H9 (cell line): Measurements from ENCODE around the gene MUC16. TPM values are rescaled to one million over a fixed set of nuclear protein-coding genes. Genes with fewer than 3 reads are reported as not detected.

ENCODE experiments used
- DNase-seq: peaks from one replicate; pipeline ENCODE4 v3.0.0-alpha.2; 2017
- H2AFZ ChIP-seq: one replicate; pipeline ENCODE4 v1.6.1; 2013; ENCODE audit warnings: mild to moderate bottlenecking, low read length, control low read depth, moderate library complexity
- H2AK5ac ChIP-seq: 2 replicates; pipeline ENCODE4 v1.6.1; 2013; ENCODE audit warnings: low read length, control low read depth, mixed read lengths; ENCODE audit not compliant: insufficient read length
- H2BK120ac ChIP-seq: one replicate; pipeline ENCODE4 v1.6.1; 2013; ENCODE audit warnings: low read depth, mild to moderate bottlenecking, low read length, control low read depth, inconsistent platforms; ENCODE audit not compliant: poor library complexity, severe bottlenecking
- H2BK12ac ChIP-seq: 2 replicates; pipeline ENCODE4 v1.6.1; 2013; ENCODE audit warnings: low read length, control low read depth, mixed read lengths, low read depth; ENCODE audit not compliant: insufficient read length
- H2BK15ac ChIP-seq: 2 replicates; pipeline ENCODE4 v1.6.1; 2013; ENCODE audit warnings: low read depth, low read length, control low read depth
- H2BK20ac ChIP-seq: one replicate; pipeline ENCODE4 v1.6.1; 2013; ENCODE audit warnings: low read depth, mild to moderate bottlenecking, low read length, control low read depth, inconsistent platforms; ENCODE audit not compliant: poor library complexity, severe bottlenecking
- H2BK5ac ChIP-seq: 2 replicates; pipeline ENCODE4 v1.6.1; 2013; ENCODE audit warnings: low read length, control low read depth, mixed read lengths; ENCODE audit not compliant: insufficient read length
- H3K14ac ChIP-seq: 2 replicates; pipeline ENCODE4 v1.6.1; 2013; ENCODE audit warnings: low read length, control low read depth; ENCODE audit not compliant: insufficient read depth
- H3K18ac ChIP-seq: 2 replicates; pipeline ENCODE4 v1.6.1; 2013; ENCODE audit warnings: low read depth, mild to moderate bottlenecking, mixed read lengths, low read length, control low read depth; ENCODE audit not compliant: insufficient read length
- H3K23ac ChIP-seq: 2 replicates; pipeline ENCODE4 v1.6.1; 2013; ENCODE audit warnings: low read length, control low read depth, mixed read lengths, low read depth; ENCODE audit not compliant: insufficient read length
- H3K23me2 ChIP-seq: 2 replicates; pipeline ENCODE4 v1.6.1; 2013; ENCODE audit warnings: low read depth, mild to moderate bottlenecking, mixed read lengths, low read length, control low read depth; ENCODE audit not compliant: insufficient read length, poor library complexity, severe bottlenecking
- H3K27ac ChIP-seq: 2 replicates; pipeline ENCODE4 v1.5.1; 2013; ENCODE audit warnings: low read length, control low read depth, mixed read lengths, low read depth; ENCODE audit not compliant: insufficient read length
- H3K27me3 ChIP-seq: 2 replicates; pipeline ENCODE4 v1.6.1; 2013; ENCODE audit warnings: low read length, control low read depth, inconsistent platforms; ENCODE audit not compliant: insufficient read depth
- H3K4ac ChIP-seq: 2 replicates; pipeline ENCODE4 v1.6.1; 2013; ENCODE audit warnings: low read depth, mild to moderate bottlenecking, control low read depth, inconsistent platforms, low read length, moderate library complexity
- H3K4me1 ChIP-seq: 2 replicates; pipeline ENCODE4 v1.6.1; 2013; ENCODE audit warnings: low read length, control low read depth, inconsistent platforms; ENCODE audit not compliant: insufficient read depth
- H3K4me2 ChIP-seq: 2 replicates; pipeline ENCODE4 v1.6.1; 2013; ENCODE audit warnings: low read length, control low read depth, mixed read lengths; ENCODE audit not compliant: insufficient read length, insufficient read depth
- H3K56ac ChIP-seq: 2 replicates; pipeline ENCODE4 v1.6.1; 2013; ENCODE audit warnings: low read depth, mild to moderate bottlenecking, mixed read lengths, low read length, control low read depth; ENCODE audit not compliant: insufficient read length
- H3K79me1 ChIP-seq: 2 replicates; pipeline ENCODE4 v1.6.1; 2013; ENCODE audit warnings: low read depth, mild to moderate bottlenecking, moderate library complexity, low read length, control low read depth, inconsistent platforms; ENCODE audit not compliant: insufficient read depth, poor library complexity, severe bottlenecking
- H3K79me2 ChIP-seq: 2 replicates; pipeline ENCODE4 v1.6.1; 2013; ENCODE audit warnings: low read length, control low read depth, inconsistent platforms; ENCODE audit not compliant: insufficient read depth
- H3K9ac ChIP-seq: 2 replicates; pipeline ENCODE4 v1.6.1; 2013; ENCODE audit warnings: low read length, control low read depth, mixed read lengths; ENCODE audit not compliant: insufficient read length; ENCODE audit errors: extremely low read depth
- H3K9me3 ChIP-seq: one replicate; pipeline ENCODE4 v1.6.1; 2013; ENCODE audit warnings: low read depth, low read length, inconsistent platforms; ENCODE audit not compliant: control insufficient read depth
- H3T11ph ChIP-seq: one replicate; pipeline ENCODE4 v1.6.1; 2013; ENCODE audit warnings: mild to moderate bottlenecking, low read length, control low read depth, inconsistent platforms
- H4K20me1 ChIP-seq: one replicate; pipeline ENCODE4 v1.6.1; 2013; ENCODE audit not compliant: control insufficient read depth, insufficient read length, insufficient read depth
- H4K5ac ChIP-seq: 2 replicates; pipeline ENCODE4 v1.6.1; 2013; ENCODE audit warnings: low read depth, mild to moderate bottlenecking, mixed read lengths, low read length, control low read depth; ENCODE audit not compliant: insufficient read length
- H4K8ac ChIP-seq: replicated peaks from 2 replicates; pipeline ENCODE4 v1.6.1; 2013; ENCODE audit warnings: low read length, control low read depth, mixed read lengths, low read depth; ENCODE audit not compliant: insufficient read length
- H4K91ac ChIP-seq: 2 replicates; pipeline ENCODE4 v1.6.1; 2013; ENCODE audit warnings: low read depth, mild to moderate bottlenecking, moderate library complexity, mixed read lengths, low read length, control low read depth; ENCODE audit not compliant: insufficient read length
- H3K27ac Mint-ChIP-seq, 3 experiments: 2 replicates in 2 of 3; 3 replicates in 1 of 3; pipeline ENCODE4 v1.8.0; 2020 to 2021; ENCODE audit warnings: mixed read lengths in 3 of 3, mild to moderate bottlenecking in 1 of 3, moderate library complexity in 1 of 3
- H3K27me3 Mint-ChIP-seq: 2 replicates; pipeline ENCODE4 v1.8.0; 2021; ENCODE audit warnings: low read depth, mild to moderate bottlenecking, moderate library complexity, mixed read lengths
- H3K36me3 Mint-ChIP-seq, 3 experiments: 2 replicates in 2 of 3; 3 replicates in 1 of 3; pipeline ENCODE4 v1.8.0; 2020 to 2021; ENCODE audit warnings: low read depth in 3 of 3, mixed read lengths in 3 of 3; ENCODE audit not compliant: insufficient read depth in 1 of 3
- H3K4me1 Mint-ChIP-seq, 2 experiments: 2 replicates each; pipeline ENCODE4 v1.8.0; 2020; ENCODE audit warnings: mixed read lengths in 2 of 2
- H3K4me3 Mint-ChIP-seq, 2 experiments: 2 replicates in 1 of 2; 3 replicates in 1 of 2; pipeline ENCODE4 v1.8.0; 2020 to 2021; ENCODE audit warnings: mild to moderate bottlenecking in 2 of 2, mixed read lengths in 2 of 2, moderate library complexity in 1 of 2
- H3K9me3 Mint-ChIP-seq, 2 experiments: 2 replicates in 1 of 2; 3 replicates in 1 of 2; pipeline ENCODE4 v1.8.0; 2020; ENCODE audit warnings: mild to moderate bottlenecking in 2 of 2, mixed read lengths in 2 of 2, moderate library complexity in 1 of 2
- WGBS: extraction: QIAGEN DNeasy Blood & Tissue Kit; methylation state at CpG from one replicate; pipeline ENCODE4 v1.1.7; 2013; ENCODE audit warnings: missing lambda C conversion rate, low lambda C conversion rate, mixed read lengths; ENCODE audit not compliant: insufficient read length; ENCODE audit errors: extremely low coverage; 5-methylcytosine and 5-hydroxymethylcytosine counted together
- total RNA-seq: library from RNA; stranded (reverse); gene quantifications from 2 replicates; pipeline ENCODE4 v1.2.1, GENCODE V29; 2021
- TF ChIP-seq, protein P1 (sequence below): fragments of 200-600 bp; sonication (generic); conservative IDR thresholded peaks from 3 replicates; pipeline ENCODE4 v1.8.0; 2021; ENCODE audit warnings: antibody characterized with exemption, mild to moderate bottlenecking

Gene MUC16
- total RNA-seq, 1 experiment from 2014 or later: 0.22 TPM

DNA sequence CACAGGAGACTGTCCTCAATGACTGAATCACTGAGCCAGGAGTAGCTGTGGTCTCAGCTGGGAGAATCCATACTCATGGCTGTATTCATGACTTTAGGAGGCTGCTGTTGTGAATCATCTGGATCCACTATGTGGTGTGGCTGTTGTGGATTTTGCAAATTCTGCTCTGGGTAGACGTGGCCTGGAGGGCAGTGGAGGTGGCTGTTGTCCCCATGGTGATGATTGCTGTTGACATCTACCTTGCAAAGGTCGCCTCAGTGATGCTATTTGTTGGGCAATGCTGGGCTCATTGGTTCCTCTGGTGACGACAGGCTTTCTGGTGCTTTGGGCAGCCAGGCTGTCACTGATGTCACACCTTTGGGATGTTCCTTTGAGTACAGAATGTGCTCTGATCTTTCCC, 23.9 kb downstream of the MUC16 start:
- H4K91ac ChIP-seq: no peak overlapping the region
- H4K8ac ChIP-seq: no peak overlapping the region
- no peak overlapping the region for H2AK5ac ChIP-seq
- no peak overlapping the region for H3K18ac ChIP-seq
- no peak overlapping the region for H4K5ac ChIP-seq
- no peaks in the 10 kb centered on the region for H3K79me2 ChIP-seq
- TF ChIP-seq, protein P1, sequence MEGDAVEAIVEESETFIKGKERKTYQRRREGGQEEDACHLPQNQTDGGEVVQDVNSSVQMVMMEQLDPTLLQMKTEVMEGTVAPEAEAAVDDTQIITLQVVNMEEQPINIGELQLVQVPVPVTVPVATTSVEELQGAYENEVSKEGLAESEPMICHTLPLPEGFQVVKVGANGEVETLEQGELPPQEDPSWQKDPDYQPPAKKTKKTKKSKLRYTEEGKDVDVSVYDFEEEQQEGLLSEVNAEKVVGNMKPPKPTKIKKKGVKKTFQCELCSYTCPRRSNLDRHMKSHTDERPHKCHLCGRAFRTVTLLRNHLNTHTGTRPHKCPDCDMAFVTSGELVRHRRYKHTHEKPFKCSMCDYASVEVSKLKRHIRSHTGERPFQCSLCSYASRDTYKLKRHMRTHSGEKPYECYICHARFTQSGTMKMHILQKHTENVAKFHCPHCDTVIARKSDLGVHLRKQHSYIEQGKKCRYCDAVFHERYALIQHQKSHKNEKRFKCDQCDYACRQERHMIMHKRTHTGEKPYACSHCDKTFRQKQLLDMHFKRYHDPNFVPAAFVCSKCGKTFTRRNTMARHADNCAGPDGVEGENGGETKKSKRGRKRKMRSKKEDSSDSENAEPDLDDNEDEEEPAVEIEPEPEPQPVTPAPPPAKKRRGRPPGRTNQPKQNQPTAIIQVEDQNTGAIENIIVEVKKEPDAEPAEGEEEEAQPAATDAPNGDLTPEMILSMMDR: no peak
- no peak overlapping the region for H3K4me2 ChIP-seq
- no peak overlapping the region for H3K4ac ChIP-seq
- Mint-ChIP-seq H3K36me3 (peaks cover 0 to 6% (median 2%) of the 10 kb centered on the region in 3 experiments; a peak in 4 of 7 replicates), H3K27me3 (peaks cover 1% of the 10 kb centered on the region), H3K27ac (no peak overlapping the region), H3K9me3 (peaks cover 26 to 57% of the 10 kb centered on the region in 2 experiments), H3K4me3 (no peak overlapping the region), H3K4me1 (no peaks in the 10 kb centered on the region)
- no peak overlapping the region for H2BK120ac ChIP-seq
- H3K23me2 ChIP-seq: no peaks in the 10 kb centered on the region
- H2BK12ac ChIP-seq: no peak overlapping the region
- no peaks in the 10 kb centered on the region for H3K4me1 ChIP-seq
- no peaks in the 10 kb centered on the region for H3K79me1 ChIP-seq
- no peak overlapping the region for H3K9ac ChIP-seq
- DNase-seq: no peak
- H3T11ph ChIP-seq: no peak overlapping the region
- H3K9me3 ChIP-seq: no peaks in the 10 kb centered on the region
- H3K27ac ChIP-seq: no peak overlapping the region
- H3K27me3 ChIP-seq: no peaks in the 10 kb centered on the region
- H4K20me1 ChIP-seq: no peaks in the 10 kb centered on the region
- H3K14ac ChIP-seq: no peak overlapping the region
- H2BK5ac ChIP-seq: no peak overlapping the region
- H3K56ac ChIP-seq: no peak overlapping the region
- no peak overlapping the region for H2AFZ ChIP-seq
- H3K23ac ChIP-seq: no peak overlapping the region
- WGBS: no CpG with 5 or more reads among the region's 3 CpGs
- no peak overlapping the region for H2BK20ac ChIP-seq
- H2BK15ac ChIP-seq: no peak overlapping the region
